ENCODE measurements around the gene SRRM5. TPM values are rescaled to one million over a fixed set of nuclear protein-coding genes. Genes with fewer than 3 reads are reported as not detected.

Gene SRRM5
- total and polyA plus RNA-seq, 7 donors: 0.27 to 1.1 (median 0.51) TPM; not detected in 3

DNA sequence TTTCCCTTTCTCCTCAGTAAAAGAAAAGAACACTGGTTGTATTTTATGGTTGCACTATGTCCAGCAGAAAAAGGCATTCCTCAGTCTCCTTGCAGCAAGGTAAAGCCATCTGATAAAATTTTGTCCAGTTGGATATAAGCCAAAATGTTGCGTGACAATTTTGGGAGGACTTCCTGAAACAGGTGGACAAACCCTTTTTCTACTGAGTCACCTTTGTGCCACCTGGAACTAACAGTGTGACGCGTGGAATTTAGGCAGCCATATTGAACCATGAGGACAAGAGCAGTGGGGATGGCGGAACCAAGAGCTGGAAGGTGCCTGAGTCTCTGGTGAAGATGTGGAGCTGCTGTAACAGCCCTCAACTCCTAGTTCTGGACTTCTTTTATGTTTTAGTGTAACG, 19.6 kb downstream of the SRRM5 start:
- 83 to 85% methylated on average over 5 of the region's 5 CpGs for WGBS, 2 donors
- H3K4me3 ChIP-seq: no peak overlapping the region
- no peak overlapping the region for H3K27ac ChIP-seq
- DNase-seq: no peak
- H3K27me3 ChIP-seq: no peaks in the 10 kb centered on the region
- TF ChIP-seq POLR2A (IDR thresholded peaks at IDR 0.05) (no peak), POLR2AphosphoS5 (IDR thresholded peaks at IDR 0.05) (no peak), EP300 (IDR thresholded peaks at IDR 0.05) (no peak)
- TF ChIP-seq, protein P1, sequence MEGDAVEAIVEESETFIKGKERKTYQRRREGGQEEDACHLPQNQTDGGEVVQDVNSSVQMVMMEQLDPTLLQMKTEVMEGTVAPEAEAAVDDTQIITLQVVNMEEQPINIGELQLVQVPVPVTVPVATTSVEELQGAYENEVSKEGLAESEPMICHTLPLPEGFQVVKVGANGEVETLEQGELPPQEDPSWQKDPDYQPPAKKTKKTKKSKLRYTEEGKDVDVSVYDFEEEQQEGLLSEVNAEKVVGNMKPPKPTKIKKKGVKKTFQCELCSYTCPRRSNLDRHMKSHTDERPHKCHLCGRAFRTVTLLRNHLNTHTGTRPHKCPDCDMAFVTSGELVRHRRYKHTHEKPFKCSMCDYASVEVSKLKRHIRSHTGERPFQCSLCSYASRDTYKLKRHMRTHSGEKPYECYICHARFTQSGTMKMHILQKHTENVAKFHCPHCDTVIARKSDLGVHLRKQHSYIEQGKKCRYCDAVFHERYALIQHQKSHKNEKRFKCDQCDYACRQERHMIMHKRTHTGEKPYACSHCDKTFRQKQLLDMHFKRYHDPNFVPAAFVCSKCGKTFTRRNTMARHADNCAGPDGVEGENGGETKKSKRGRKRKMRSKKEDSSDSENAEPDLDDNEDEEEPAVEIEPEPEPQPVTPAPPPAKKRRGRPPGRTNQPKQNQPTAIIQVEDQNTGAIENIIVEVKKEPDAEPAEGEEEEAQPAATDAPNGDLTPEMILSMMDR (IDR thresholded peaks at IDR 0.05): no peak
- H3K4me1 ChIP-seq: peaks cover 0 to 3% (median 0%) of the 10 kb centered on the region in 4 donors
- intact Hi-C loops (cut with DNase I): no loop called here
- H3K9me3 ChIP-seq: no peaks in the 10 kb centered on the region
- H3K36me3 ChIP-seq: peaks cover 0 to 6% (median 0%) of the 10 kb centered on the region in 4 donors

DNA sequence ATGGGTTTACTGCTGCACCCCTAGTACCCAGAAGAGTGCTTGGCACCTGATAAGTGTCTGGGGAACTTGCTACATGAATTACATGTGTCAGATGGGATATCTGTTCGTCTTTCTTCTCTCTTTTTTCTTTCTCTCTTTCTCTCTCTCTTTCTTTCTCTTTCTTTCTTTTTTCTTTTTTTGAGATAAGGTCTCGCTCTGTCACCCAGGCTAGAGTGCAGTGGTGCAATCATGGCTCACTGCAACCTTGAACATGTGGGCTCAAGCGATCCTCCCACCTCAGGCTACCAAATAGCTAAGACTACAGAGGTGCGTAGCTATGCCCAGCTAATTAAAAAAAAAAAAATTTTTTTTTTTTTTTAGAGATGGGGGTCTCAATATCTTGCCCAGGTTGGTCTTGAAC, 21.6 kb downstream of the SRRM5 start:
- no peak for TF ChIP-seq POLR2AphosphoS5 (IDR thresholded peaks at IDR 0.05)
- TF ChIP-seq, protein P1 (IDR thresholded peaks at IDR 0.05): no peak
- TF ChIP-seq EP300 (IDR thresholded peaks at IDR 0.05): no peak
- no peak for TF ChIP-seq POLR2A (IDR thresholded peaks at IDR 0.05)
- no peaks in the 10 kb centered on the region for H3K9me3 ChIP-seq
- H3K27ac ChIP-seq: no peak overlapping the region
- H3K27me3 ChIP-seq: no peaks in the 10 kb centered on the region
- intact Hi-C loops (cut with DNase I): no loop called here
- WGBS, 2 donors: 87 to 91% methylated on average over 4 of the region's 4 CpGs
- no peak for DNase-seq
- H3K4me1 ChIP-seq: peaks cover 0 to 3% (median under 1%) of the 10 kb centered on the region in 4 donors
- H3K36me3 ChIP-seq: no peaks in the 10 kb centered on the region
- H3K4me3 ChIP-seq: no peak overlapping the region

DNA sequence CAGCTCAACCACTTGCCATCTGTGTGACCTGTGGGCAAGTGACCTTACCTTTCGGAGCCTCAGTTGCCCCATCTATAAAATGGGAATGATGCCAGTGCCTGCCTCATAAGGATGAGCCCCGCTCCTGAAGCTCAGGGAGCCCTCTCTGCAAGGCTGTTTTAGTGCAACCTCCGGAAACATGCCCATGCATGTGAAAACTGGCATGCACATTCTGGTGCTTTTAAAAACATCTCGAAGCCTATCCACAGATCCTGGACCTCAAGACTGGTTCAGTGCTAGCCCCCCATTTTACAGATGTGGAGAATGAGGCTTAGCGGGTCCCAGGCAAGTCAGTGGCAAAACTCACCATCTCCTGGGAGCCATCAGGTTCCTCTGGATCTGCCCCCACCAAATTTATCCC, 22.2 kb downstream of the SRRM5 start:
- H3K4me3 ChIP-seq: no peak overlapping the region
- intact Hi-C loops (cut with DNase I): no loop called here
- no peak for DNase-seq
- WGBS, 2 donors: 86 to 88% methylated on average over 5 of the region's 5 CpGs
- peaks cover 0 to 6% (median 3%) of the 10 kb centered on the region in 4 donors for H3K4me1 ChIP-seq
- no peaks in the 10 kb centered on the region for H3K36me3 ChIP-seq
- H3K27ac ChIP-seq: no peak overlapping the region
- no peak for TF ChIP-seq EP300 (IDR thresholded peaks at IDR 0.05)
- TF ChIP-seq POLR2AphosphoS5 (IDR thresholded peaks at IDR 0.05): no peak
- TF ChIP-seq POLR2A (IDR thresholded peaks at IDR 0.05): no peak
- TF ChIP-seq, protein P1 (IDR thresholded peaks at IDR 0.05): no peak
- H3K9me3 ChIP-seq: no peaks in the 10 kb centered on the region
- no peaks in the 10 kb centered on the region for H3K27me3 ChIP-seq

DNA sequence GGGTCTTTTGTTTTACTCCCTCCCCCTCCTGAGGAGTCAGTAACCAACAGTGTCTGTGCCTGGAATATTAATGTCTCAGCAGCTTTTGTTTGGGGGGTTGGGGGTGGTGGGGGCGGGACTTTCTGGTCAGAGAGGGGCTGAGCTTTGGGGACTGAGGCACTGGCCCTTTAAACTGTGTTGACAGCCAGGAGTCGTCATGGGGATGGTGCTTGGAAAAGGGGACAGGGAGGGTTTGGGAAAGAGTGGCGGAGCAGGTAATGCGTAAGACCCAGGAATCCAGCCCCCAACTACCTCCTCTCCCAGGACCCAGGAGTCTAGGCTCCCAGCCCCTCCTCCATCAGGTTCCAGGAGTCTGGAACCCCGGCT, 22.6 kb downstream of the SRRM5 start:
- Histone ChIP-seq H3K36me3 (no peaks in the 10 kb centered on the region), H3K4me1 (peaks cover 0 to 9% (median 4%) of the 10 kb centered on the region in 4 donors), H3K27me3 (no peaks in the 10 kb centered on the region), H3K9me3 (no peaks in the 10 kb centered on the region), H3K4me3 (peak overlapping the region; percentile 5 to 33 (median 20)), H3K27ac (peak overlapping the region; percentile 41 to 64 (median 60))
- 40 to 56% methylated on average over 5 of the region's 5 CpGs for WGBS, 2 donors
- intact Hi-C loops (cut with DNase I): no loop called here
- TF ChIP-seq EP300 (IDR thresholded peaks at IDR 0.05) (no peak), POLR2A (IDR thresholded peaks at IDR 0.05) (no peak), POLR2AphosphoS5 (IDR thresholded peaks at IDR 0.05) (no peak)
- TF ChIP-seq, protein P1 (IDR thresholded peaks at IDR 0.05): no peak
- no peak for DNase-seq
